Caki2 (cell line): Measurements from ENCODE around the gene TMEM245. TPM values are rescaled to one million over a fixed set of nuclear protein-coding genes. Genes with fewer than 3 reads are reported as not detected.

Source experiments
- DNase-seq: peaks from one replicate; pipeline ENCODE4 v3.0.0-alpha.2; 2015; ENCODE audit warnings: low read depth
- in situ Hi-C: cut with HindIII; loops from 2 replicates; pipeline ENCODE4 v1.10.0; 2016; ENCODE audit warnings: low sequenced_read_pairs, low pct_unique_long_range_greater_than_20kb, mixed read lengths
- total RNA-seq: library from RNA; depleted of rRNA; stranded (reverse); fragments of >200 nt; shearing (Covaris generic); gene quantifications from 2 replicates; pipeline ENCODE4 v1.2.3, GENCODE V29; 2014; ENCODE audit warnings: low replicate concordance

TMEM245 gene
- total RNA-seq, 1 experiment from 2014 or later, result 53.0 TPM

- no peak for DNase-seq
- in situ Hi-C loops, result no loop called here
These were observed 102.7 kb downstream of the TMEM245 start for GRCh38 chr9:109017061-109017460.

- in situ Hi-C loops, result no loop called here
- DNase-seq, result peak; percentile 63
These were observed 103.6 kb downstream of the TMEM245 start for GRCh38 chr9:109016132-109016531.

GRCh38 chr9:109014608-109015280 is 105.0 kb downstream of the TMEM245 start:
- no peak for DNase-seq
- in situ Hi-C loops, result no loop called here

GRCh38 chr9:109013679-109014607 is 105.8 kb downstream of the TMEM245 start:
- peak; percentile 69 for DNase-seq
- in situ Hi-C loops, result no loop called here

GRCh38 chr9:109012876-109013678 is 106.7 kb downstream of the TMEM245 start, which contains the start of gene CTNNAL1:
Gene CTNNAL1, minus strand, starts transcription at chr9:109013499. Its CDS starts 57 bp downstream, at chr9:109013442.
- DNase-seq, result peak; percentile 63
- in situ Hi-C loops, result no loop called here

GRCh38 chr9:109012009-109012875 is 107.5 kb downstream of the TMEM245 start:
- in situ Hi-C loops, result no loop called here
- DNase-seq, result peak; percentile 86

- in situ Hi-C loops, result no loop called here
- DNase-seq, result no peak
These were observed 108.5 kb downstream of the TMEM245 start for GRCh38 chr9:109011231-109011671.

- DNase-seq, result peak; percentile 43
- in situ Hi-C loops, result no loop called here
These were observed 109.0 kb downstream of the TMEM245 start for GRCh38 chr9:109010746-109011145.

GRCh38 chr9:109005678-109006077 is 114.1 kb downstream of the TMEM245 start:
- no peak for DNase-seq
- in situ Hi-C loops, result no loop called here

- in situ Hi-C loops, result no loop called here
- DNase-seq, result no peak
These were observed 116.6 kb downstream of the TMEM245 start for GRCh38 chr9:109003116-109003515.

- no peak for DNase-seq
- in situ Hi-C loops, result no loop called here
These were observed 117.6 kb downstream of the TMEM245 start for GRCh38 chr9:109002141-109002540.

GRCh38 chr9:109001275-109001676 is 118.5 kb downstream of the TMEM245 start:
- in situ Hi-C loops, result no loop called here

GRCh38 chr9:108997112-108997511 is 122.6 kb downstream of the TMEM245 start:
- no peak for DNase-seq
- in situ Hi-C loops, result no loop called here

More at GRCh38 chr9:109001275-109001676, 118.5 kb downstream of the TMEM245 start:
- DNase-seq, result peak; percentile 18

- DNase-seq, result no peak
- in situ Hi-C loops, result no loop called here
These were observed 123.1 kb downstream of the TMEM245 start for GRCh38 chr9:108996643-108997042.

- DNase-seq, result no peak
- in situ Hi-C loops, result no loop called here
These were observed 125.1 kb downstream of the TMEM245 start for GRCh38 chr9:108994695-108995094.

GRCh38 chr9:108991479-108991878 is 128.3 kb downstream of the TMEM245 start:
- no peak for DNase-seq
- in situ Hi-C loops, result no loop called here

GRCh38 chr9:108983885-108984284 is 135.9 kb downstream of the TMEM245 start:
- in situ Hi-C loops, result no loop called here
- no peak for DNase-seq

GRCh38 chr9:108980893-108981292 is 138.9 kb downstream of the TMEM245 start:
- in situ Hi-C loops, result no loop called here
- DNase-seq, result no peak
